Mesenchymal stem cell (in vitro differentiated cells and primary cell): ENCODE data around the gene C16orf96.

Experiments used
- DNase-seq: peaks from one replicate; pipeline ENCODE4 v3.0.0-alpha.2; 2013
- H2AFZ ChIP-seq: one replicate; pipeline ENCODE4 v1.6.1; 2013; ENCODE audit warnings: low read depth, mild to moderate bottlenecking, control low read depth, inconsistent platforms, low read length, moderate library complexity
- H2AK5ac ChIP-seq: 2 replicates; pipeline ENCODE4 v1.6.1; 2013; ENCODE audit warnings: low read length, moderate library complexity, mild to moderate bottlenecking, inconsistent platforms; ENCODE audit not compliant: severe bottlenecking
- H2BK120ac ChIP-seq: one replicate; pipeline ENCODE4 v1.6.1; 2013; ENCODE audit warnings: low read depth, mild to moderate bottlenecking, inconsistent platforms, low read length, moderate library complexity
- H2BK12ac ChIP-seq, 2 experiments: one replicate each; pipeline ENCODE4 v1.6.1; 2013; ENCODE audit warnings: inconsistent platforms in 2 of 2, low read length in 2 of 2, mild to moderate bottlenecking in 2 of 2, moderate library complexity in 2 of 2, control low read depth in 1 of 2
- H2BK15ac ChIP-seq: one replicate; pipeline ENCODE4 v1.6.1; 2013; ENCODE audit warnings: mild to moderate bottlenecking, low read depth, inconsistent platforms; ENCODE audit not compliant: poor library complexity, severe bottlenecking
- H2BK5ac ChIP-seq: 2 replicates; pipeline ENCODE4 v1.6.1; 2013; ENCODE audit warnings: low read depth, mild to moderate bottlenecking, low read length, control low read depth, inconsistent platforms; ENCODE audit not compliant: poor library complexity, severe bottlenecking
- H3K14ac ChIP-seq, 2 experiments: one replicate each; pipeline ENCODE4 v1.6.1; 2013; ENCODE audit warnings: inconsistent platforms in 2 of 2, low read length in 2 of 2, control low read depth in 1 of 2, mild to moderate bottlenecking in 1 of 2, moderate library complexity in 1 of 2
- H3K18ac ChIP-seq, 2 experiments: one replicate each; pipeline ENCODE4 v1.6.1; 2013; ENCODE audit warnings: inconsistent platforms in 2 of 2, low read length in 2 of 2, control low read depth in 1 of 2, low read depth in 1 of 2, mild to moderate bottlenecking in 1 of 2
- H3K23ac ChIP-seq, 2 experiments: one replicate each; pipeline ENCODE4 v1.6.1; 2013; ENCODE audit warnings: inconsistent platforms in 2 of 2, low read length in 2 of 2, mild to moderate bottlenecking in 2 of 2, moderate library complexity in 2 of 2, control low read depth in 1 of 2
- H3K27ac ChIP-seq: 2 replicates; pipeline ENCODE4 v1.5.1; 2013; ENCODE audit warnings: mild to moderate bottlenecking, moderate library complexity, low read length, control low read depth, inconsistent platforms; ENCODE audit not compliant: poor library complexity, severe bottlenecking
- H3K27me3 ChIP-seq, 2 experiments: 2 replicates each; pipeline versions ENCODE4 v1.6.1 to v1.7.0; 2013; ENCODE audit warnings: low read length in 2 of 2, mild to moderate bottlenecking in 2 of 2, moderate library complexity in 2 of 2, control low read depth in 1 of 2, inconsistent platforms in 1 of 2; ENCODE audit not compliant: control insufficient read depth in 1 of 2, insufficient read depth in 1 of 2
- H3K36me3 ChIP-seq, 2 experiments: 2 replicates each; pipeline versions ENCODE4 v1.6.1 to v1.7.0; 2013; ENCODE audit warnings: low read length in 2 of 2, control low read depth in 1 of 2, inconsistent platforms in 1 of 2, low read depth in 1 of 2, mild to moderate bottlenecking in 1 of 2; ENCODE audit not compliant: insufficient read depth in 2 of 2, control insufficient read depth in 1 of 2
- H3K4ac ChIP-seq, 2 experiments: one replicate each; pipeline ENCODE4 v1.6.1; 2013; ENCODE audit warnings: inconsistent platforms in 2 of 2, low read length in 2 of 2, mild to moderate bottlenecking in 2 of 2, moderate library complexity in 2 of 2, control low read depth in 1 of 2, low read depth in 1 of 2
- H3K4me1 ChIP-seq: 2 replicates; pipeline ENCODE4 v1.6.1; 2013; ENCODE audit warnings: low read depth, low read length, control low read depth; ENCODE audit not compliant: control insufficient read depth, insufficient read depth
- H3K4me2 ChIP-seq: 2 replicates; pipeline ENCODE4 v1.6.1; 2013; ENCODE audit warnings: low read length, mild to moderate bottlenecking, inconsistent platforms; ENCODE audit not compliant: poor library complexity, severe bottlenecking
- H3K4me3 ChIP-seq, 2 experiments: 2 replicates each; pipeline versions ENCODE4 v1.5.1 to v1.7.0; 2013; ENCODE audit warnings: low read length in 2 of 2, mild to moderate bottlenecking in 2 of 2, control low read depth in 1 of 2, low read depth in 1 of 2; ENCODE audit not compliant: insufficient read depth in 1 of 2
- H3K79me1 ChIP-seq: replicated peaks from 2 replicates; pipeline ENCODE4 v1.6.1; 2013; ENCODE audit warnings: mild to moderate bottlenecking, control low read depth, low read length, inconsistent platforms; ENCODE audit not compliant: poor library complexity, severe bottlenecking
- H3K9ac ChIP-seq: 2 replicates; pipeline ENCODE4 v1.7.0; 2013; ENCODE audit warnings: mild to moderate bottlenecking, low read length, moderate library complexity
- H3K9me3 ChIP-seq: 2 replicates; pipeline ENCODE4 v1.7.0; 2013; ENCODE audit warnings: mild to moderate bottlenecking, low read length; ENCODE audit not compliant: control insufficient read depth
- H4K8ac ChIP-seq: one replicate; pipeline ENCODE4 v1.6.1; 2013; ENCODE audit warnings: inconsistent platforms, mild to moderate bottlenecking, low read length, moderate library complexity
- H4K91ac ChIP-seq: one replicate; pipeline ENCODE4 v1.6.1; 2013; ENCODE audit warnings: mild to moderate bottlenecking, low read length, inconsistent platforms
- WGBS: methylation state at CpG from one replicate; pipeline ENCODE4 v1.1.7; 2013; ENCODE audit warnings: mixed read lengths; 5-methylcytosine and 5-hydroxymethylcytosine counted together

C16orf96 gene

DNA sequence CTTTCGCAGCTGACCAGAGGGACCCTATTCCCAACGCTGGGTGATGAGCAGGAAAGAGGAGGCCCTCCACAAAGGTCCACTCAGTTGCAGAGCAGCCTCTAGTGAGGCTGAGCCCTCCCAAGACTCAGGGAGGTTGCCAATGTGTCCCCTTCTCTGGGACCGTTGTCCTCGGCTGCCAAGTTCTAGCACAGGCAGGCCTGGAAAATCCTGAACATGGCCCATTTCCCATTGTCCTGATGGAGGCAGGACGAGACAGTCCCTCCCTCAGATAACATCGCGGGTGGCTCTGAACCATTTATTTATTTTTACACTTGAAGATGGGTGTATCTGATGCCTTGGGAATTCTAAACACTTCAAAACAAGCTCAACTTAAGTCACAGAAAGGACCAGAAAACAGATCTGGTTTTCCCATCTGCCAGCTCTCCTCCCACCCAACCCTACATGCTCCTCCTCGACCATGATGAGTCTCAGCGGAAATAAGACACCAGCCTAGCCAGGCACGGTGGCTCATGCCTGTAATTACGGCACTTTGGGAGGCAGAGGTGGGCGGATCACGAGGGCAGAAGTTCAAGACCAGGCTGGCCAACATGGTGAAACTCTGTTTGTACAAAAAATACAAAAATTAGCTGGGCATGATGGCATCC is 30.4 kb upstream of the C16orf96 start:
- Histone ChIP-seq H2BK15ac (no peak overlapping the region), H2BK120ac (no peak overlapping the region), H3K4me3 (no peak overlapping the region), H3K4me2 (no peak overlapping the region), H2BK5ac (no peak overlapping the region), H3K9ac (no peak overlapping the region), H3K23ac (no peak overlapping the region), H3K79me1 (peaks cover 42% of the 10 kb centered on the region), H3K27me3 (no peaks in the 10 kb centered on the region), H4K91ac (no peak overlapping the region), H3K36me3 (peaks cover 0 to 29% of the 10 kb centered on the region in 2 experiments), H4K8ac (no peak overlapping the region), H3K27ac (no peak overlapping the region), H3K18ac (no peak overlapping the region), H2AFZ (no peak overlapping the region), H3K4ac (no peak overlapping the region), H3K4me1 (peaks cover 32% of the 10 kb centered on the region), H2BK12ac (peak overlapping the region in 1 of 2 experiments; percentile 42), H2AK5ac (no peak overlapping the region), H3K14ac (peak overlapping the region in 1 of 2 experiments; percentile 74), H3K9me3 (no peaks in the 10 kb centered on the region)
- no peak for DNase-seq
- WGBS: 87% methylated on average over 10 of the region's 13 CpGs

- peak overlapping the region; percentile 68 for H3K4me2 ChIP-seq
- peak overlapping the region; percentile 25 for H4K91ac ChIP-seq
- no peak overlapping the region for H2BK15ac ChIP-seq
- no peak overlapping the region for H2BK120ac ChIP-seq
- peak; percentile 95 for DNase-seq
- peak overlapping the region; percentile 82 for H3K27ac ChIP-seq
- H3K79me1 ChIP-seq: peaks cover 48% of the 10 kb centered on the region
- H3K27me3 ChIP-seq: no peaks in the 10 kb centered on the region
- WGBS: 34% methylated on average over 13 of the region's 16 CpGs
- H2AFZ ChIP-seq: no peak overlapping the region
- no peak overlapping the region for H3K4me3 ChIP-seq
- peak overlapping the region; percentile 27 for H4K8ac ChIP-seq
- peak overlapping the region; percentile 15 for H2BK5ac ChIP-seq
- peak overlapping the region; percentile 6 to 55 for H3K4ac ChIP-seq
- H3K9me3 ChIP-seq: no peaks in the 10 kb centered on the region
- no peak overlapping the region for H2BK12ac ChIP-seq
- H3K9ac ChIP-seq: peak overlapping the region; percentile 50
- H3K36me3 ChIP-seq: peaks cover 18 to 33% of the 10 kb centered on the region in 2 experiments
- H3K4me1 ChIP-seq: peaks cover 17% of the 10 kb centered on the region
- H3K23ac ChIP-seq: no peak overlapping the region
- peak overlapping the region; percentile 79 for H2AK5ac ChIP-seq
- H3K18ac ChIP-seq: peak overlapping the region; percentile 14 to 74
- peak overlapping the region in 1 of 2 experiments; percentile 74 for H3K14ac ChIP-seq
Measured at GRCh38 chr16:4529085-4530060, 26.8 kb upstream of the C16orf96 start.

- Histone ChIP-seq H4K91ac (no peak overlapping the region), H3K4me2 (no peak overlapping the region), H3K79me1 (peaks cover 40% of the 10 kb centered on the region), H3K14ac (no peak overlapping the region), H3K9ac (no peak overlapping the region), H4K8ac (no peak overlapping the region), H2AFZ (no peak overlapping the region), H3K27ac (no peak overlapping the region), H3K23ac (no peak overlapping the region), H2BK12ac (no peak overlapping the region), H2BK5ac (no peak overlapping the region), H2BK120ac (no peak overlapping the region), H3K27me3 (no peaks in the 10 kb centered on the region), H3K36me3 (peaks cover 18 to 32% of the 10 kb centered on the region in 2 experiments), H3K4me1 (peaks cover 15% of the 10 kb centered on the region), H3K4me3 (no peak overlapping the region), H2AK5ac (no peak overlapping the region), H3K18ac (no peak overlapping the region), H3K9me3 (no peaks in the 10 kb centered on the region), H2BK15ac (no peak overlapping the region), H3K4ac (no peak overlapping the region)
- WGBS: 88% methylated on average over 7 of the region's 8 CpGs
- DNase-seq: no peak
Measured at GRCh38 chr16:4531811-4532210, 24.3 kb upstream of the C16orf96 start.

DNA sequence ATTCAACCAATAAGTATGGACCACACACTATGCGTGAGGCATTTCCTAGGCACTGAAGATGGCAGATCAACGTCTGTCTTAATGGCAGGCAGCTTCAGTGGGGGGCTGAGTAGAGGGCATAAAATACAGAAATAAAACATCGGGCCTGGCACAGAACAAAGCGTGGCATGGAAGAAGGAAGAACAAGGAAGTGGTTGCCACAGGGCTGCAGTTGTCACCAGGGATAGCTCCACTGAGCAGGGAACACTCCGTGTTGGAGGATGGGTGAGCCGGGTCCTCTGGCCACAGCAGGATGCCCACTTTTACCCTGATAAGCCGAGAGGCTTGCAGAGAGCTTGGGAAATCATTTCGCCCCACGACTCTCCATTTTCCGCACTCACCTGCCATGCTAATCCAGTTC is 23.9 kb upstream of the C16orf96 start:
- H3K14ac ChIP-seq: no peak overlapping the region
- no peak overlapping the region for H3K27ac ChIP-seq
- no peaks in the 10 kb centered on the region for H3K27me3 ChIP-seq
- H2AFZ ChIP-seq: no peak overlapping the region
- H3K9me3 ChIP-seq: no peaks in the 10 kb centered on the region
- H3K36me3 ChIP-seq: peaks cover 18 to 32% of the 10 kb centered on the region in 2 experiments
- H2AK5ac ChIP-seq: no peak overlapping the region
- H4K8ac ChIP-seq: no peak overlapping the region
- no peak overlapping the region for H2BK5ac ChIP-seq
- H3K18ac ChIP-seq: no peak overlapping the region
- no peak overlapping the region for H2BK120ac ChIP-seq
- H3K4me2 ChIP-seq: no peak overlapping the region
- DNase-seq: no peak
- H3K23ac ChIP-seq: no peak overlapping the region
- no peak overlapping the region for H3K4ac ChIP-seq
- no peak overlapping the region for H2BK15ac ChIP-seq
- WGBS: 96% methylated on average over 10 of the region's 10 CpGs
- no peak overlapping the region for H3K4me3 ChIP-seq
- H4K91ac ChIP-seq: no peak overlapping the region
- H3K4me1 ChIP-seq: peaks cover 16% of the 10 kb centered on the region
- no peak overlapping the region for H2BK12ac ChIP-seq
- H3K79me1 ChIP-seq: peaks cover 39% of the 10 kb centered on the region
- H3K9ac ChIP-seq: no peak overlapping the region
